Testis (tissue), 2 donors: ENCODE data around the gene SCIN.

Experiments used
- POLR2A ChIP-seq: fragments of 450-650 bp; IDR thresholded peaks from one replicate; pipeline ENCODE4 v1.6.1; 2017; ENCODE audit warnings: antibody characterized with exemption, mild to moderate bottlenecking, moderate library complexity
- TF ChIP-seq, protein P1 (sequence below), 3 experiments: fragments of 450-650 bp in 2 of 3; fragments of 200-600 bp in 1 of 3; sonication (generic) in 1 of 3; IDR thresholded peaks; one replicate each; pipeline ENCODE4 v1.5.1; 2016 to 2019; ENCODE audit warnings: antibody characterized with exemption in 3 of 3, mild to moderate bottlenecking in 2 of 3, moderate library complexity in 1 of 3

DNA sequence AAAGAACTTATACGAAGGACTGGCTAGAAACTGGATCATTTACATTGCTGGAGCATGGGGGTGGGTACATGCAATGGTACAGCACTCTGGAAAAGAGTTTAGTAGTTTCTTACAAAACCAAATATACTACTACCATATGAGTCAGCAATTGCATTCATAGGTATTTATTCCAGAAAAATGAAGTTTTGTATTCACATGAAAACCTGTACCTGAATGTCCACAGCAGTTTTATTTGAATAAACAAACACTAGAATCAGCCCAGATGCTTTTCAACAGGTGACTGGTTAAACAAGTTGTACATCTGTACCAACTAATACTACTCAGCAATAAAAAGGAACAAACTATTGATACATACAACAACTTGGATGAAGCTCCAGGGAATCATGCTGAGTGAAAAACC, 3.4 kb downstream of the SCIN start:
- TF ChIP-seq, protein P1, sequence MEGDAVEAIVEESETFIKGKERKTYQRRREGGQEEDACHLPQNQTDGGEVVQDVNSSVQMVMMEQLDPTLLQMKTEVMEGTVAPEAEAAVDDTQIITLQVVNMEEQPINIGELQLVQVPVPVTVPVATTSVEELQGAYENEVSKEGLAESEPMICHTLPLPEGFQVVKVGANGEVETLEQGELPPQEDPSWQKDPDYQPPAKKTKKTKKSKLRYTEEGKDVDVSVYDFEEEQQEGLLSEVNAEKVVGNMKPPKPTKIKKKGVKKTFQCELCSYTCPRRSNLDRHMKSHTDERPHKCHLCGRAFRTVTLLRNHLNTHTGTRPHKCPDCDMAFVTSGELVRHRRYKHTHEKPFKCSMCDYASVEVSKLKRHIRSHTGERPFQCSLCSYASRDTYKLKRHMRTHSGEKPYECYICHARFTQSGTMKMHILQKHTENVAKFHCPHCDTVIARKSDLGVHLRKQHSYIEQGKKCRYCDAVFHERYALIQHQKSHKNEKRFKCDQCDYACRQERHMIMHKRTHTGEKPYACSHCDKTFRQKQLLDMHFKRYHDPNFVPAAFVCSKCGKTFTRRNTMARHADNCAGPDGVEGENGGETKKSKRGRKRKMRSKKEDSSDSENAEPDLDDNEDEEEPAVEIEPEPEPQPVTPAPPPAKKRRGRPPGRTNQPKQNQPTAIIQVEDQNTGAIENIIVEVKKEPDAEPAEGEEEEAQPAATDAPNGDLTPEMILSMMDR (IDR thresholded peaks at IDR 0.05): no peak
- TF ChIP-seq POLR2A: no peak
